HG02973 (cell line): Measurements from ENCODE around the gene P2RX3.
"Not testable (repeated sequence)": the region's sequence is repeated elsewhere in the genome, so short reads cannot be mapped to it uniquely, and the experiment has no call there.

Experiments used
- ATAC-seq: cut with Tn5 transposase; IDR thresholded peaks from one replicate; pipeline ENCODE4 v1.9.1; 2021; ENCODE audit warnings: moderate library complexity; ENCODE audit not compliant: unreplicated experiment

Gene P2RX3

DNA sequence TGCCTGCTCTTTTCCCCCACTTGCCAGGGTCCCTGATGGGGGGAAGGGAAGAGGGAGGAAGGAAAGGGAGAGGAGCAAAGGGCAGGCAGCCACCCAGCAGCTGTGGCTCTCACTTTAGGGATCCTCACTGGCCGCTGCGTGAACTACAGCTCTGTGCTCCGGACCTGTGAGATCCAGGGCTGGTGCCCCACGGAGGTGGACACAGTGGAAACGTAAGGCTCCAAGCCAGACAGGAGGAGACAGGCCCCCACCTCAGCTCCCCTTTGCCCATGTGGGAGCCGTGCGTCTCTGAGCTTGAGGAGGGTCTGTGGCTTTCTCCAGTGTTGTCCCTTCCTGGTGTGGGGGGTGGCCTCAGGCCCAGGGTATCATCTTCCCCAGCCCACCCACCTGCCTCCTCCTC lies 9.9 kb downstream of the P2RX3 start:
- ATAC-seq: no peak

DNA sequence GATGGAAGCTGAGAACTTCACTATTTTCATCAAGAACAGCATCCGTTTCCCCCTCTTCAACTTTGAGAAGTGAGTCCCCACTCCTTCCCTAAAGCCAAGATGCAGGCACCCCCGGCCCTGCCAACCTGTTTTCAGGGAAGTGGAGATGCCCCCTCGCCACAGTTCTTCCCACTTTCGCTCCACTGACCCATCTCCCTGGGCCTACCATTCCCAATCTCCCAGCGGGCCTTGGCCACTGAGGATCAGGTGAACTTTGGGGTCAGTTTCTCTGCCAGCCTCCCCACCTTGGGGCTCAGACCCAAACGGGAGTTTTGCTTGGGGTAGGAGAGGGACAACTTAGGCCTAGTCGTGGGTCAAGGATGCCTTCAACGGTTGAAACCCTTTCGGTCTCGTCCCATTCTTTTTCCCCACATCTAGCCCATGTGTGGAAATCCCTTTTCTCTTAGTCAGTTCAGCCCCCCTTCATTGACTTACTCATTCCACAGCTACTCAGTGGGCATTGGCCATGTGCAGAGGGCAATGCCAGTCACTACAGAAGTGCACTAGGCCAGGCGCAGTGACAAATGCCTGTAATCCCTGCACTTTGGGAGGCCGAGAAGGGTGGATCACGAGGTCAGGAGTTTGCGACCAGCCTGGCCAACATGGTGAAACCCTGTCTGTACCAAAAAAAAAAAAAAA lies 10.6 kb downstream of the P2RX3 start:
- ATAC-seq: no peak

DNA sequence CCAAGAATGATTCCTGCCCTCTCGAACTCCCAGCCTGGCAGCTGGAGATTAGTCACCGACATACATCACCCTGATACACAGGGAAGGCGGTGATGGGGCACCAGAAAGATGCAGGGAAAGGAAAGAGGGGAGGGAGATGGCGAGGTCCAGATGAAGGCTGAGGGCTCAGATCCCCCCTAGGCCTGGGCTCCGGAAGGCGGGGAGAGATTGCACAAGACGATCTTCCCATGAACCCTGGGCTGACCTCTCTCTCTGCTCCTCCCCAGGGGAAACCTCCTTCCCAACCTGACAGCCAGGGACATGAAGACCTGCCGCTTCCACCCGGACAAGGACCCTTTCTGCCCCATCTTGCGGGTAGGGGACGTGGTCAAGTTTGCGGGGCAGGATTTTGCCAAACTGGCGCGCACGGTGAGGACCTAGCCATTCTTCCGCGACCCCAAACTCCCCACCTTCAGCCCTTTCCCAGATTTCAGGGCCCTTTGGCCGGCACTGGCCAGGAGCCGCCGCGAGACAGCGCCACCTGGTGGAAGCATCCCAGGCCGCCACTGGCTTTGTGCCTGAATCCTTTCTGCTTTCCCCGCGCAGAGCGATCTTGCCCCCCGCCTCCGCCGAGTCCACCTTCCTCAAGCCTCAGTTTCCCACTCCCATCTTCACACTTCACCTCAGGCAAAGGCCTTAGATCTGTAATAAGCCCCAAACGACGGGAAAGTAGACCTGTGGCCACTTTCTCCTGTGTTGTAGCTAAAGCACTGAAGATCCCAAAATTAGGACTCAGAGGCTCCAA lies 11.5 kb downstream of the P2RX3 start:
- ATAC-seq: no peak

DNA sequence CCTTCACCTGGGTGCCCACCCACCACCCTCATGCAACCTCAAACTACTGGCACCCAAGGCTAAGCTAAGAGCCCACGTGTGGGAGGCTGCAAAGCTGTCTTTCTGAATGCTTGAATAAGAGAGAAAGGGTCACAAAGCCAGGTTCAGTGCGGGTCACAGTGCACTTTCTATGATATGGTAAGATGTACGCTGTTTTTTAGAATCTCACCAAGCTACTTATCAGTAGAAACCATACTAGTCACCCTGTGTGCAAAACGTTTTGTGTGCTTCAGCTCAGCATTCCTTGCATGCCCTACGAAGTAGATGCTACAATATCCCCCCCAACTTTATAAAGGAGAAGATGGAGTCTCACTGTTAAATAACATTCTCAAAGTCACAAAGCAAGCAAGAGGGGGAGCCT lies 14.9 kb downstream of the P2RX3 start:
- no peak for ATAC-seq

DNA sequence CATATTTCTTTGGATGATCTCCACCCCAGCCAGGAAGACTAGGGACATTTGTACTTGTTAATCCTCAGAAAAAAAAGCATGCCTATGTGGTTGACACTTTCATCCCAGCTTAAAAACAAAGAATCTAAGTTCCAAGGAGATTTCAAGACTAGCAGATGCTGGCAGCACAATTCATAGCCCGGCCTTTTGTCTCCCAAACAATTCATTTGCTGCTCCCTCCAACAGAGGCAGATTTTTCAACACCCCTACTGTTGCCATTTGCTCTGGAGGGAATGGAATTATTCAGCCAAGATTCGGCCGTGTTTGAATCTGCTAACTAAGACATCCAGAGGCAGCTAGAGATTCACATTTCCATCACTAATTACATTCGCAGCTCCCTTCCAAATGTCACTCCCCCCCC lies 15.3 kb downstream of the P2RX3 start:
- no peak for ATAC-seq

DNA sequence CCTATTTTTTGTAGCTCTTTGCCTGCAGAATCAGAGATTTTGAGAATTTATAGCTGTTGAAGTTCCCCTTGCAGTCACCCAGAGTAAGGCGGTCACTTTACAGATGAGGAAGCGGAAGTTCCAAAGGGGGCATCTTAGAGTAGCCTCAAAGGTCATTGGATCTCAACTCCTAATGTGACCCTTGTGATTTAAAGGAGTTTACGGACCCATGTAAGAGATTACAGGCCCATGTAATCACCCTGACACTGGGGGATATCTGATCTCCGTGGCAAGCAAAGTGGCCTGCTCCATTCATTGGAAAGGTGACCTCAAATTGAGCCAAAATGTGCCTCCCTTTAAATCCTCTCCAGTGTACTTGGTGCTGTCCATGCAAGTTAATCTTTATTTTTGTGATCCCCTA lies 15.7 kb downstream of the P2RX3 start:
- no peak for ATAC-seq

DNA sequence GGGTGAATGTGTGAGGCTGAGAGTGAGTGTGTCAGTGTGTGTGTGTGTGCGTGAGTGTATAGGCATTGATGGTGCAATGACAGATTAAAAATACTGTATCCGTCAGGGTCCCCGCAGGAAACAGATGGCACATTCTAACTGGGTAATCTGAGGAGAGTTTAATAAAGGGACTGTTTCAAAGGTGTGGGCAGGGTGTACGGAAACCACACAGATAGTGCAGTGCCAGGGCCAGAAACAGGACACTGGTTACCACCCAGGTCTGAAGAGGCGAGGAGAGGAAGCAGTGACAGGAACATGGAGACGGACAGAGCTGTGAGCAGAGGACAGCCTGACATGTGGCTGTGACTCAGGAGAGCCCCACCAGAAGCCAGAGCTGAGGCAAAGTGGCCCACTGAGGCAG lies 16.5 kb downstream of the P2RX3 start:
- no peak for ATAC-seq

DNA sequence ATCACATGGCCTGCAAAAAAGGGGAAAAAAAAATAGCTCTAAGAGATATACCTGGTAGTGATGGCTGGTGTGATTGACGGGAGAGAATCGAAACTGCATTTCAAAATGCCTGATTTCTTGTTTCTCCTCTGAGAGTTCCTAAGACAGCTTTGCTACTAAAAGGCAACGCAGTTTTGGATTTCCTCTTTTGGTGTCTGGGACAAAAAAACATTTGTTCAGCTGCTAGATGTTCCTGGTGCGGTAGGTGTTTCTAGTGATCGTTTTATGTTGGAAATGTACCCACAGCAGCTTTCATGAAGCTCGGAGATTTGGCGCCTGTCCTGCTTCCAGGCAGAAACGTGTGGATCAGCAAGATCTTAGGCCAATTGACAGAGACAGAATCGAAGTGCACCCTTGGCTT lies 18.1 kb downstream of the P2RX3 start:
- ATAC-seq: no peak

DNA sequence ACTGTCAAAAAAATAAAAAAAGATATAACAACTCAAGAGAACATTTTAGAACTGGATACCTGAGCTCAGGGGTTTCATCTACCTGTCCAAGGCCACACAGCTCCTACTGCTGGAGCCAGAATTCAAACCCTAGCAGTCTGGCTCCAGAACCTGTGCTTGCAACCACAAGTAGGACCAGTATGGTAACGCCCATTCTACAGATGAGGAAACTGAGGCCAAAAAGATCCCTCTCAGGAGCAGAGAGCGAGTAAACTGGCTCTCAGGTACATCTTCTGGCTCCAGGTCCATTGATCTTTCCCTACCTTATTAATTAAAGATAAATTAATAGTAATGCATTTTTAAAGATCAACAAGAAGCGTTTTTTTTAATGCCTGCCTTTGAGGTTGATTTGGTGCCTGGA lies 19.2 kb downstream of the P2RX3 start:
- no peak for ATAC-seq

DNA sequence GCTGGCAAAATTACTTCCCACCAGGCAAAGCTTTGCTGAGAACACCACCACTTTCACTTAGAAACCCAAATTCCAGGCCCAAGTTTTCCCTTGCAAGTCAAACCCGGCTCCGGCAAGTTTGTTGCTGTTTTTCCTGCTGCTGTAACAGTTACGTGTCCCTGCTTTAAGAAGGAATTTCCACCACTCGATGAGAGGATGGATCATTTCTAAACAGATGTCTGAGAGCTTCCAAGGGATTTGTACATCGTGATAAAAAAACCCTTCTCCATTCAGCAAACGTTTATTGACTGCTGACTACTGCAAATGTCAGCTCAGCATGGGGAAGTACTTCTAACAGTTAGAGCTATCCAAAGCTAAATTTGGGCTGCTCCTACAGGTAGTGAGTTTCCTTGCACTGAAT lies 19.7 kb downstream of the P2RX3 start:
- ATAC-seq: no peak

DNA sequence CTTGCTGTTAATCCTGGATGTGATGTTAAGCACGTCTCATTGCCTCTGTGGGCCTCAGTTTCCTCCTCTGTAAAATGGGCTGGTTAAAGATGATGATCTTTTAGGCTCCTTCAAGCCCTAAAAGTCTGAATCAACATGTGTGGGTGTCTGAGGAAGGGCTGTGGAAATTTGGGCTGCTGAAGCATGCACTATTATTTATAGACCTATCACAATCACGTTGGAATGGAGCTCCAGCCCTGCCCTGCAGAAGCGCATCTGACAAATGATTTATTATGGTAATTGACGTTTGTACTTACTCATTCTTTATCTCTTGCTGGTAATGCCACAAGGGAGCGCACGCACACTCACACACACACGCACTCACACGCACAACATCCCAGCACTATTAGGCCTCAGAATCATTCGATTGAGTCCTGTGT lies 20.4 kb downstream of the P2RX3 start:
- no peak for ATAC-seq

DNA sequence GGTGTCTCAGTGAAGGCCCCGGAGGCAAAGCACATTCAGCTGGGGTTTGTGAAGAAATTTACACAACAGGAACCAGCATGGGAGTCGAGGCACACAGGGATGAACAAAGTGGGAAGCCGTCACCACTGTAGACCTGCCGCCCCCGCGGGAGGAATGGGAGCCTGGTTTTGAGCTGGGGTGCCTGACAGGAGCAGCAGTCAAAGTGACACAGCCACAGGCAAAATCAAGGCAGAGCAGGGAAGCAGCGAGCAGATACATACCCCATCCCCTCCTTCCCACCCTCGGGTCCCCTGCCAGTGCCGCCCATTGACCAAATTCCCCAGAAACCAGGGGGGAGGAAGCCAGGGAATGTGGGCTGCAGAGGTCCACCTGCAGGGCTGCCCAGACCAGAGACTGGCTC lies 20.8 kb downstream of the P2RX3 start:
- no peak for ATAC-seq

DNA sequence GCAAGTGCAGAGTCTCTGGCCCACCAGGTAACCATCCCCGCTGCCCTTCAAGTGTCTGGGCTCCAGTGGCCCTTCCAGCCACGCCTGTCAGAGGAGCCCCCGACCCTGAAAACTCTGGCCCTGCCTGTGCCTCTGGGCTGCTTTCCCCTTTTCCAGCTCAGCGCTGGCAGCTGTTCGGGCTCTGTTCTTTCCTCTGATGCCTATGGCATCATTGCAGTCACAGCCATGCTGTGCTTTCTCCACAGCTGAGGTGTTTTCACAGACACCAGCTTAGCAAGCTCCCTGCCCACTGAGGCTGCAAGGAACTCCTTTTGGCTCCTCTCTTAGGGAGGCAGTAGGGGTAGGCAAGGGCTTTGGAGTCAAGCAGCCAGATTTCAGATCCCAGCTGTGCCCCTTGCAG lies 21.2 kb downstream of the P2RX3 start:
- ATAC-seq: no peak

DNA sequence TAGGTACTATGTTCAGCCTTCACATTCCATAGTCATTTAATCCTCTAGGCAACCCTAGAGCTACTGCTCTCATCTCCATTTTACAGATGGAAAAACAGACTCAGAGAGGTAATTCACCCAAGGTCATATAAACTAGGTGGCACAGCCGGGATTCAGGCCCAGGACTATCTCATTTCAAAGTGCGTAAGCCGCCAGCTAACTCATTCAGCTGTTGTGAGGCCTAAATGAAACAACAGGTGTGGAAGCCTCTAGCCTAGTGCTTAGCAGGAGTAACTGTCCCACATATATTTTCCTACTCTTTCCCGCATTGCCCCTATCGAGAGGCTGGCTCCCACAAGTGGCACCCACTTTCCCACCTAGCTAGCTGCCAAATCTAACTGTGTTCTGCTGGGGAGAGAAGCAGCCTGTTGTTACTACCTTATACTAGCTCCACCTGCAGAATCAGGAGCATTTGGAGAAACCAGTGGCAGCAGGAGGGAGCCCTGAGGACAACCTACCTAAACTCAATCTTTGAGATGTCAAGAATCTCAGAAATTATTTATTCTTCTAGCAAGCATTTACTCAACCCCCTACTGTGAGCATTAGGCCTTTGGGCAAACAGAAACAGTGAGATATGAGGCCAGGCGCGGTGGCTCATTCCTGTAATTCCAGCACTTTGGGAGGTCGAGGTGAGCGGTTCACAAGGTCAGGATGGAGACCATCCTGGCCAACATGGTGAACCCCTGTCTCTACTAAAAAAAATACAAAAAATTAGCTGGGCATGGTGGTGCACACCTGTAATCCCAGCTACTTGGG lies 21.9 kb downstream of the P2RX3 start:
- ATAC-seq: no peak

DNA sequence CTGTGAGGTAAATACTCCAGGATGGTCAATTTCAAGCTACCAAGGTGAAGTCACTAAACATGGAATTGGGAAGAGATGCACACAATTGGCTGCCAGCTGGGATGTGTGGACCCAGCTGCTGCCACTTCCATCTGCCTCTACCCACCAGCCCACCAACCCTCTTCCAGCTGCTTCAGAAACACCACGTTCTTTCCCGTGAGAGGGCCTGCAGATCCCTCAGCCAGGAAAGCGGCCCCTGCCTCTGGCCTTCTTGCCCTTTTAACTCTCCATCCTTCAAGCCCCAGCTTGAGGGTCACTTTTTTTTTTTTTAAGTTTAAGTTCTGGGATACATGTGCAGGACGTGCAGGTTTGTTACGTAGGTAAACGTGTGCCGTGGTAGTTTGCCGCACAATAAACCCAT lies 22.8 kb downstream of the P2RX3 start:
- ATAC-seq: no peak

DNA sequence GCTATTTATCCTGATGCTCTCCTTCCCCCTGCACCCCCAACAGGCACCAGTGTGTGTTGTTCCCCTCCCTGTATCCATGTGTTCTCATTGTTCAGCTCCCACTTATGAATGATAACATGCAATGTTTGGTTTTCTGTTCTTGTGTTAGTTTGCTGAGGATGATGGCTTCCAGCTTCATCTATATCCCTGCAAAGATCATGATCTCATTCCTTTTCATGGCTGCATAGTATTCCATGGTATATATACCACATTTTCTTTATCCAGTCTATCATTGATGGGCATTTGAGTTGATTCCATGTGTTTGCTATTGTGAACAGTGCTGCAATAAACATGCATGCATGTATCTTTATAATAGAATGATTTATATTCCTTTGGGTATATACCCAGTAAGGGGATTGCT lies 23.3 kb downstream of the P2RX3 start:
- ATAC-seq: not testable (repeated sequence)

DNA sequence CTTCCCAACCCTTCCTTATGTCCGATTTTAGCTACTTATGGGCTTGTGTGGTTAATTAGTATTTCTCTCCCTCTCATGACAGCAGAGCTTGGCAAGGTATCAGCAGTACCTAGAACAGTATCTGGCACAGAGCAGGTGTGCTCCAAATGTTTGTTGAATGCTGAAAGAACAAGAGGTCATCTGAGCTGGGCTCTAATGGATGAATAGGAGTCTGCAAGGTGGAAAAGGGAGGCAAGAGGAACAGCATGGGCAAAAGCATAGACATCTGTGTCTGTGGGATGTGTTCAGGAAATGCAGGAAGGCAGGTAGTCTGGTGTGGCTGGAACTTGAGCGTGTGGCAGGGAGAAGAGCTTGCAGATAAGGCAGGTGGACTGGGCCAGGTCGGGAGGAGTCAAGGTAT lies 23.8 kb downstream of the P2RX3 start:
- no peak for ATAC-seq

DNA sequence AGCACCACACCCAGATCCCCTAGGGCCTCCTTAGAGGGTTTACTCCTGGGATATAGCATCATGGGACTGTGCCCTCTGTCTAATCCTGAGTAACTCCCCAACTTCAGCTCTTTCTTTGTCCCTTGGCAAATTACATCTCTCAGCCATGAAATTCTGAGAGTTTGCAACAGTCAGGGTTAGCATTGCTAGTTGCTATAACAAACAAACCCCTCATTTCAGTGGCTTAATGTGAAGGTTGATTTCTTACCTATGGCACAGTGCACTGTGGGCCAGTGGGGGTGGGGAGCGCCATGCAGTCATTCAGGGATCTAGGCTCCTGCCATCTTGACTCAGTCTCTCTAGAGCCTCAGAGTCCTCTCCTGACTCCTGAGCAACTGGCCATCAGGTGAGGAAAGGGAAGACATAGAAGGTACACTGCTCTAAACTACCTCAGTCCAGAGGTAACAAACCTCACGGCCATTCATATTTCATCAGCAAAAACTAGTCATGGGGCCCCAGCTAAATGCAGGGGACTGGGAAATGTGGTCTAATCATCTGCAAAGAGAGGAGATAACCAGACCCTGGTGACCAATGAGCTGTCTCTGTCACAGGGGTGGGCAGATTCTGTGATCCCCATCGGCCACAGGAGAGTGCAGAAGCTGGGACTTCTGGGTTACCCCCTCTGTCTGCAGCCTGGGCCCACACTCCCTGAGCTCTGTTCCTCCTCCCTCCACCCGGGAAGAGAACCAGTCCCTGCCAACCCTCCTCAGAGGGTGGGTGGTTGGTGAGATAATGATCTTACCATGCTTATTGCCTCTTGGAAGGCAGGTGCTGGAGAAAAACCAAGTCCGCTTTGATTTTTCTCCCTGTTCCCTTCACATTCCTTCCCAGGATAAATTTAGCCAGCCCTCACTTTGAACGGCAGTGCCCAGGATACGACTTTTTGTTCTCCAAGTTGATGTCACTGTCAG lies 25.3 kb downstream of the P2RX3 start:
- ATAC-seq: no peak

DNA sequence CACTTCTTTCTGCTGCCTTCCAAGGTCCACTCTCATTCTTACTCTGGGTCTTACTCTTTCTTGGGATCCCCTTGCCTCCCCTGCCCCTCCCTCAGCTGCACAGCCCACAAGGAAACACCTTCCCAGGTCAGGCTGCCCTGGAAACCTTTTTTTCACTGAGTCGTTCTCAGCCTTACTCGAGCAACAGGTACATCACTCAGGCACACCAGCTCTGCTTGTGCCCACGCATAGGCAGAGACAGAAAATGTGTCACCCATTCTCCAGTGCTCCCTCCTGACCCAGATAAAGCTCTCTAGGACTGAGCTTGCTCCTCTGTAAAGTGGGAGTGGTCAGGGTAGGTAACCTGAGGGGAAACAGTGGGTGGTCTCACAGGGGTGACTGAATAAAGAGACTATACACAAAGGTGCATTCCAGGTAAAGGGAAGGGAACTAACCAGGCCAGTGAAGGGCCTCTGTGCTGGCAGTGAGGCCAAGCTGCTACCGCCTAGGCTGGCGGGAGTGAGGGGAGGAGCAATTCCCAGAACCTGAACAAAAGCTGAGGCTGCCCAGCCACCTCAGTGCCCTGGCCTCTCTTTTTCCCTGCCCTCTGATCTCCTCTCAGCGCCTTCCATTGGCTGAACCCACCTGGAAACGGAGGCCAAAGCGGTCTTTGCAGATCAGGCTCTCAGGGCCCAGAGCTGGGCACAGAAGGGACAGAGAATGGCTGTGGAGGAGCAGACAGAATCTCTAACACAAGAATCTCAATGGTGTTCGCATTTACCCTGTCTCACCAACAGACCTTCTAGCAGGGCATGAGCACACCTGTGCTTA lies 26.9 kb downstream of the P2RX3 start:
- no peak for ATAC-seq
